Measurements from ENCODE around the gene MYO7B.

MYO7B gene

GRCh38 chr2:127670055-127670956 lies 134.8 kb downstream of the MYO7B start:
- no peak for DNase-seq

- no peak for DNase-seq
Measured at GRCh38 chr2:127670957-127671290, 135.4 kb downstream of the MYO7B start.

GRCh38 chr2:127671557-127672302 lies 136.2 kb downstream of the MYO7B start:
- no peak for DNase-seq

- DNase-seq, result no peak
Measured at GRCh38 chr2:127672341-127673224, 137.1 kb downstream of the MYO7B start.

- DNase-seq, result no peak
Measured at GRCh38 chr2:127673291-127674069, 138.0 kb downstream of the MYO7B start.

- DNase-seq, result no peak
Measured at GRCh38 chr2:127674241-127675209, 139.0 kb downstream of the MYO7B start.

- no peak for DNase-seq
Measured at GRCh38 chr2:127675331-127676261, 140.1 kb downstream of the MYO7B start, which contains the start of gene LIMS2. Gene LIMS2, minus strand, starts transcription at chr2:127675530. Its CDS starts 506 bp downstream, at chr2:127675024.

GRCh38 chr2:127676906-127677305 lies 141.4 kb downstream of the MYO7B start:
- DNase-seq, result no peak

- DNase-seq, result no peak
Measured at GRCh38 chr2:127678531-127678930, 143.0 kb downstream of the MYO7B start.

- no peak for DNase-seq
Measured at GRCh38 chr2:127678991-127679390, 143.5 kb downstream of the MYO7B start.

GRCh38 chr2:127679680-127680361 lies 144.3 kb downstream of the MYO7B start:
- DNase-seq, result no peak

- no peak for DNase-seq
Measured at GRCh38 chr2:127680706-127681287, 145.3 kb downstream of the MYO7B start.

GRCh38 chr2:127681288-127681804 lies 145.9 kb downstream of the MYO7B start:
- no peak for DNase-seq

GRCh38 chr2:127681976-127682857 lies 146.7 kb downstream of the MYO7B start:
- DNase-seq, result no peak

- no peak for DNase-seq
Measured at GRCh38 chr2:127683056-127683455, 147.6 kb downstream of the MYO7B start.

GRCh38 chr2:127683757-127684156 lies 148.3 kb downstream of the MYO7B start:
- DNase-seq, result no peak

- DNase-seq, result no peak
Measured at GRCh38 chr2:127685410-127686080, 150.1 kb downstream of the MYO7B start.

All from kidney glomerular epithelial cell (primary cell).